ENCODE results near the gene KIFAP3.

GRCh38 chr1:169943963-169944526, 130.4 kb downstream of the KIFAP3 start:
- no peak for TF ChIP-seq CTCF (IDR thresholded peaks at IDR 0.05)
- TF ChIP-seq ZFX (IDR thresholded peaks at IDR 0.05; ENCODE audit: borderline replicate concordance): no peak
